ENCODE data around the gene GNPNAT1.
"Not testable (repeated sequence)": the region's sequence is repeated elsewhere in the genome, so short reads cannot be mapped to it uniquely, and the experiment has no call there.

The GNPNAT1 gene

DNA sequence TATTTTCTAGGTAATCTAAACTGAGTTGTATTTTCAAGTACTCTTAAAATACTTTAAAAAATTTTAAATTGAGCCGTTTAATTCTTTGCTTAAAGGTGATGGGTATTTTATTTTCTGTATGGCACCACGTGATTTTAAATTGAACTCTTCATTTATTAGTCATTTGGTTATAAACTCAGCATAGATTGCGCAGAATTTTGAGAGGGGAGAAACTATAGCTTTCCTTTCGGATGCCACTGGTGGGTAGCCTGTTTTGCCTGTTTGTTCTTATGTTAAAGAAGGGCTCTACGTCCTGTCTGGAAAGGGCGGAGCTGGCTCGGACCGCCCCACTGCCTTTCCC lies 61.9 kb downstream of the GNPNAT1 start:
- DNase-seq (ENCODE audit: low read depth, low spot score) = no peak

DNA sequence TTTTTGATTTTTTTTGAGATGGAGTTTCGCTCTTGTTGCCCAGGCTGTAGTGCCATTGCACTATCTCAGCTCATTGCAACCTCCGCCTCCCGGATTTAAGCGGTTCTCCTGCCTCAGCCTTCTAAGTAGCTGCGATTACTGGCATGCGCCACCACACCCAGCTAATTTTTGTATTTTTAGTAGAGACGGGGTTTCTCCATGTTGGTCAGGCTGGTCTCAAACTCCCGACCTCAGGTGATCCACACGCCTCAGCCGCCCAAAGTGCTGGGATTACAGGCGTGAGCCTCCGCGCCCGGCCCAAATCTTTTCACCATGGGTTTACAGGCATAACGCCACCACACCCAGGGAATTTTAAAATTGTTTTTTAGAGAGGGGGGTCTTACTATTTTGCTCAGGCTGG lies 62.4 kb downstream of the GNPNAT1 start:
- DNase-seq (ENCODE audit: low read depth, low spot score) = not testable (repeated sequence)

- not testable (repeated sequence) for DNase-seq (ENCODE audit: low read depth, low spot score)
Observed at GRCh38 chr14:52727509-52727908, 63.9 kb downstream of the GNPNAT1 start.
